Left ventricle myocardium inferior (tissue), 1 donor: ENCODE data around the gene MPHOSPH9. TPM values are rescaled to one million over a fixed set of nuclear protein-coding genes. Genes with fewer than 3 reads are reported as not detected.

Experiments
- DNase-seq: peaks from one replicate; pipeline ENCODE4 v3.0.0-alpha.2; 2020
- H3K27ac ChIP-seq: fragments of 200-600 bp; replicated peaks from 2 replicates; pipeline ENCODE4 v1.8.0; 2021
- H3K27me3 ChIP-seq: fragments of 200-600 bp; 2 replicates; pipeline ENCODE4 v1.8.0; 2021; ENCODE audit warnings: low read depth
- H3K36me3 ChIP-seq: fragments of 200-600 bp; 2 replicates; pipeline ENCODE4 v1.8.0; 2021
- H3K4me1 ChIP-seq: fragments of 200-600 bp; 2 replicates; pipeline ENCODE4 v1.8.0; 2021
- H3K4me3 ChIP-seq: fragments of 200-600 bp; 2 replicates; pipeline ENCODE4 v1.8.0; 2021; ENCODE audit warnings: mild to moderate bottlenecking, moderate library complexity
- H3K9me3 ChIP-seq: fragments of 200-600 bp; replicated peaks from 2 replicates; pipeline ENCODE4 v1.8.0; 2021
- CTCF ChIP-seq: fragments of 200-600 bp; IDR thresholded peaks from 2 replicates; pipeline ENCODE4 v1.8.0; 2021; ENCODE audit warnings: antibody characterized with exemption, mild to moderate bottlenecking, borderline replicate concordance
- intact Hi-C: fragments of 100-400 bp; cut with micrococcal nuclease; formaldehyde crosslinking; loops from one replicate; pipeline ENCODE4 v1.11.0; 2022
- total RNA-seq: library from RNA; stranded (reverse); fragmentation: NEBNext Ultra II Directional; extraction: Animal tissue kit (Norgen Biotek cat#: 25700); gene quantifications from one replicate; pipeline ENCODE4 v1.2.1, GENCODE V29; 2021
- donor health status: DM: no; HTN: yes; CAD: no; lungs with severe emphysema.

The MPHOSPH9 gene
- total RNA-seq, 1 donor from 2014 or later, result 23.9 TPM

GRCh38 chr12:123119808-123120207 is 113.1 kb downstream of the MPHOSPH9 start:
- H3K4me3 ChIP-seq, result no peak overlapping the region
- H3K27ac ChIP-seq, result no peak overlapping the region
- H3K36me3 ChIP-seq, result no peaks in the 10 kb centered on the region
- intact Hi-C loops, result no loop called here
- TF ChIP-seq CTCF, result no peak
- H3K27me3 ChIP-seq, result no peaks in the 10 kb centered on the region
- no peaks in the 10 kb centered on the region for H3K9me3 ChIP-seq
- DNase-seq, result no peak
- peaks cover 65% of the 10 kb centered on the region for H3K4me1 ChIP-seq

GRCh38 chr12:123118497-123118896 is 114.4 kb downstream of the MPHOSPH9 start:
- intact Hi-C loops, result no loop called here

GRCh38 chr12:123115409-123116121 is 117.4 kb downstream of the MPHOSPH9 start:
- intact Hi-C loops, result no loop called here
- Histone ChIP-seq H3K9me3 (no peaks in the 10 kb centered on the region), H3K4me3 (peak overlapping the region; percentile 17), H3K4me1 (peaks cover 92% of the 10 kb centered on the region), H3K27ac (peak overlapping the region; percentile 81), H3K27me3 (no peaks in the 10 kb centered on the region), H3K36me3 (no peaks in the 10 kb centered on the region)
- TF ChIP-seq CTCF, result no peak
- DNase-seq, result peak; percentile 52

More at GRCh38 chr12:123118497-123118896, 114.4 kb downstream of the MPHOSPH9 start:
- DNase-seq, result no peak
- H3K27me3 ChIP-seq, result no peaks in the 10 kb centered on the region
- no peak overlapping the region for H3K4me3 ChIP-seq
- H3K4me1 ChIP-seq, result peaks cover 78% of the 10 kb centered on the region
- H3K27ac ChIP-seq, result no peak overlapping the region
- TF ChIP-seq CTCF, result no peak
- H3K36me3 ChIP-seq, result no peaks in the 10 kb centered on the region
- H3K9me3 ChIP-seq, result no peaks in the 10 kb centered on the region

GRCh38 chr12:123114304-123115083 is 118.4 kb downstream of the MPHOSPH9 start:
- DNase-seq, result no peak
- Histone ChIP-seq H3K36me3 (peaks cover 4% of the 10 kb centered on the region), H3K4me3 (peak overlapping the region; percentile 17), H3K9me3 (no peaks in the 10 kb centered on the region), H3K27me3 (no peaks in the 10 kb centered on the region), H3K4me1 (peaks cover 95% of the 10 kb centered on the region), H3K27ac (peak overlapping the region; percentile 81)
- intact Hi-C loops, result no loop called here
- no peak for TF ChIP-seq CTCF

- TF ChIP-seq CTCF, result no peak
- H3K4me1 ChIP-seq, result peaks cover 99% of the 10 kb centered on the region
- no peak overlapping the region for H3K4me3 ChIP-seq
- no peaks in the 10 kb centered on the region for H3K9me3 ChIP-seq
- H3K36me3 ChIP-seq, result peaks cover 4% of the 10 kb centered on the region
- intact Hi-C loops, result no loop called here
- H3K27me3 ChIP-seq, result no peaks in the 10 kb centered on the region
- no peak for DNase-seq
- H3K27ac ChIP-seq, result peak overlapping the region; percentile 50
These were observed 119.9 kb downstream of the MPHOSPH9 start for GRCh38 chr12:123113026-123113425.
